Endothelial cell of umbilical vein (primary cell): ENCODE data around the gene LACTBL1. TPM values are rescaled to one million over a fixed set of nuclear protein-coding genes. Genes with fewer than 3 reads are reported as not detected.

ENCODE experiments used
- BruUV-seq: library from RNA; stranded (reverse); fragments of 400-500 nt; replicated peaks from 2 replicates; lab custom pipeline; 2021; lab: Mats Ljungman, UMichigan
- CTCF ChIA-PET: fragments of 300-600, 350-600 bp; sonication (Branson Sonifier 250); formaldehyde crosslinking; loops from one replicate; lab custom pipeline; 2021; ENCODE audit warnings: antibody characterized with exemption, inconsistent platforms; lab: Charles Lee
- POLR2A ChIA-PET: fragments of 300-600, 350-600 bp; sonication (Branson Sonifier 250); formaldehyde crosslinking; loops from one replicate; lab custom pipeline; 2021; ENCODE audit warnings: antibody characterized with exemption, inconsistent platforms; lab: Charles Lee
- DNase-seq: peaks from one replicate; pipeline ENCODE4 v3.0.0-alpha.2; 2011; ENCODE audit warnings: low read depth, low spot score
- FAIRE-seq: peaks from 2 replicates; lab custom pipeline; 2011; peaks lifted over from hg19 to GRCh38; lab: Jason Lieb, UNC
- H2AFZ ChIP-seq: 2 replicates; pipeline ENCODE4 v1.6.0; 2012; ENCODE audit warnings: low read depth, low read length, control low read depth, inconsistent platforms
- H3K27ac ChIP-seq: 2 replicates; pipeline ENCODE4 v1.5.1; 2011; ENCODE audit warnings: low read depth, mild to moderate bottlenecking, control low read depth, low read length, moderate library complexity; ENCODE audit not compliant: insufficient read depth
- H3K27me3 ChIP-seq, 2 experiments: 2 replicates each; pipeline versions ENCODE4 v1.6.0 to v1.6.1; 2011; ENCODE audit warnings: low read length in 2 of 2, mixed read lengths in 1 of 2; ENCODE audit not compliant: control insufficient read depth in 2 of 2, insufficient read depth in 2 of 2
- H3K36me3 ChIP-seq, 2 experiments: 2 replicates in 1 of 2; 3 replicates in 1 of 2; pipeline ENCODE4 v1.5.1; 2011; ENCODE audit warnings: low read length in 2 of 2, mild to moderate bottlenecking in 1 of 2, moderate library complexity in 1 of 2; ENCODE audit not compliant: control insufficient read depth in 2 of 2, insufficient read depth in 2 of 2; ENCODE audit errors: extremely low read depth in 1 of 2
- H3K4me1 ChIP-seq: 3 replicates; pipeline ENCODE4 v1.5.1; 2011; ENCODE audit warnings: mild to moderate bottlenecking, low read length; ENCODE audit not compliant: control insufficient read depth, insufficient read depth; ENCODE audit errors: extremely low read depth
- H3K4me2 ChIP-seq: 2 replicates; pipeline ENCODE4 v1.6.1; 2011; ENCODE audit warnings: low read length, control low read depth, mixed read lengths; ENCODE audit not compliant: insufficient read depth
- H3K4me3 ChIP-seq, 3 experiments: fragments of 200-600 bp in 1 of 3; sonication (generic), shearing (Covaris generic) in 1 of 3; replicated peaks in 1 of 3; 2 replicates each; pipeline ENCODE4 v1.5.1; 2011 to 2016; ENCODE audit warnings: control low read depth in 3 of 3, low read length in 3 of 3, mild to moderate bottlenecking in 2 of 3, inconsistent platforms in 1 of 3, low read depth in 1 of 3, moderate library complexity in 1 of 3; ENCODE audit not compliant: insufficient read depth in 1 of 3
- H3K79me2 ChIP-seq: 2 replicates; pipeline ENCODE4 v1.6.0; 2012; ENCODE audit warnings: low read length, inconsistent platforms; ENCODE audit not compliant: control insufficient read depth, insufficient read depth
- H3K9ac ChIP-seq: replicated peaks from 2 replicates; pipeline ENCODE3; 2011; ENCODE audit warnings: low read length, control low read depth; ENCODE audit not compliant: insufficient read depth; ENCODE audit errors: extremely low read depth
- H3K9me1 ChIP-seq: replicated peaks from 3 replicates; pipeline ENCODE4 v1.6.0; 2011; ENCODE audit warnings: mild to moderate bottlenecking, low read length; ENCODE audit not compliant: control insufficient read depth, insufficient read depth; ENCODE audit errors: extremely low read depth
- H3K9me3 ChIP-seq: replicated peaks from 2 replicates; pipeline ENCODE4 v1.5.1; 2012; ENCODE audit warnings: low read length, inconsistent platforms; ENCODE audit not compliant: control insufficient read depth, insufficient read depth
- H4K20me1 ChIP-seq: replicated peaks from 2 replicates; pipeline ENCODE3; 2011; ENCODE audit warnings: mild to moderate bottlenecking, low read length; ENCODE audit not compliant: control insufficient read depth, insufficient read depth; ENCODE audit errors: extremely low read depth
- EZH2 ChIP-seq: IDR thresholded peaks from 2 replicates; pipeline ENCODE4 v1.6.1; 2012; ENCODE audit warnings: borderline replicate concordance, low read depth, mild to moderate bottlenecking, moderate library complexity, low read length, inconsistent platforms; ENCODE audit not compliant: severe bottlenecking
- FOS ChIP-seq: IDR thresholded peaks from 2 replicates; pipeline ENCODE4 v1.6.1; 2011; ENCODE audit warnings: mild to moderate bottlenecking, low read length, moderate library complexity, borderline replicate concordance; ENCODE audit not compliant: insufficient read depth
- GATA2 ChIP-seq: IDR thresholded peaks from 2 replicates; pipeline ENCODE4 v1.7.0; 2011; ENCODE audit warnings: low read depth, mild to moderate bottlenecking, moderate library complexity, mixed read lengths, low read length; ENCODE audit not compliant: insufficient read length, insufficient read depth
- JUN ChIP-seq: IDR thresholded peaks from 2 replicates; pipeline ENCODE4 v1.6.1; 2011; ENCODE audit warnings: borderline replicate concordance, low read depth; ENCODE audit not compliant: insufficient read length, insufficient read depth
- MYC ChIP-seq: IDR thresholded peaks from one replicate; pipeline ENCODE4 v1.6.1; 2011; ENCODE audit warnings: mild to moderate bottlenecking, low read depth, low read length
- POLR2A ChIP-seq: IDR thresholded peaks from 2 replicates; pipeline ENCODE4 v1.6.1; 2012; ENCODE audit warnings: low read depth, mild to moderate bottlenecking, control low read depth, low read length
- POLR2AphosphoS5 ChIP-seq: IDR thresholded peaks from 2 replicates; pipeline ENCODE4 v1.6.1; 2012; ENCODE audit warnings: low read depth, mild to moderate bottlenecking, control low read depth, low read length, moderate library complexity; ENCODE audit not compliant: insufficient read depth
- dilution Hi-C: fragments of 300-500 bp; cut with MboI; formaldehyde crosslinking; loops from one replicate; pipeline ENCODE4 v1.15.0; 2019; ENCODE audit warnings: low sequenced_read_pairs; ENCODE audit not compliant: extremely low pct_ligation_motif_present
- intact Hi-C: fragments of 100-400 bp; cut with micrococcal nuclease; formaldehyde crosslinking; loops from one replicate; pipeline ENCODE4 v1.10.0; 2022
- polyA plus RNA-seq, 4 experiments: library from polyadenylated mRNA; depleted of rRNA in 3 of 4; stranded (reverse) in 3 of 4; unstranded in 1 of 4; fragments of >200 nt; gene quantifications; 2 replicates each; pipeline versions ENCODE4 v1.2.1 to v1.2.3, GENCODE V29; 2011 to 2012; ENCODE audit warnings: missing spikeins in 1 of 4
- total RNA-seq: library from RNA; stranded (reverse); gene quantifications from 2 replicates; pipeline ENCODE4 v1.2.3, GENCODE V29; 2021
- TF ChIP-seq, protein P1 (sequence below), 2 donors: IDR thresholded peaks; 1 replicate in 1 of 2; 2 replicates in 1 of 2; pipeline ENCODE4 v1.5.1; 2011; ENCODE audit warnings: low read length in 2 of 2, mild to moderate bottlenecking in 2 of 2, moderate library complexity in 2 of 2, control low read depth in 1 of 2, inconsistent platforms in 1 of 2, low read depth in 1 of 2; ENCODE audit not compliant: insufficient read depth in 1 of 2; ENCODE audit errors: extremely low read depth in 1 of 2
- TF ChIP-seq, protein P2 (sequence below): IDR thresholded peaks from 2 replicates; pipeline ENCODE4 v1.6.1; 2011; ENCODE audit not compliant: insufficient read depth, insufficient read length

The LACTBL1 gene
- total and polyA plus RNA-seq, 2 donors (not counting 3 experiments of a cell fraction or from before 2014, with no cell fraction given), result not detected

DNA sequence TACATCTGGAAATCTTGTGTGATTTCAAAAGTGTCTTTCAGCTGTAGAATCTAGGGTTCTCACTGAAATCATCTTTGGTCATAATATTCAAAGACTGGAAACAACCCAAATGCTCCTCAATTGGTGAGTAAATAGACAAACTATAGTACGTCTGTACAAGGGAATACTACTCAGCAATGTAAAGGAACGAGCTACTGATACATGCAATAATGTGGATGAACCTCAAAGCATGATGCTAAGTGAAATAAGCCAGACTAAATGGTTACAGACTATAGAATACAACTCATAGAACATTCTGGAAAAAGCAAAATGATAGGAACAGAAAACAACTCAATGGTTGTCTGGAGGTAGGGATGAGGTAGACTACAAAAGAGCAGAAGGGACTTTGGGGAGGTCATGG, 2.6 kb downstream of the LACTBL1 start:
- no TSS peak for BruUV-seq
- TF ChIP-seq, protein P1, sequence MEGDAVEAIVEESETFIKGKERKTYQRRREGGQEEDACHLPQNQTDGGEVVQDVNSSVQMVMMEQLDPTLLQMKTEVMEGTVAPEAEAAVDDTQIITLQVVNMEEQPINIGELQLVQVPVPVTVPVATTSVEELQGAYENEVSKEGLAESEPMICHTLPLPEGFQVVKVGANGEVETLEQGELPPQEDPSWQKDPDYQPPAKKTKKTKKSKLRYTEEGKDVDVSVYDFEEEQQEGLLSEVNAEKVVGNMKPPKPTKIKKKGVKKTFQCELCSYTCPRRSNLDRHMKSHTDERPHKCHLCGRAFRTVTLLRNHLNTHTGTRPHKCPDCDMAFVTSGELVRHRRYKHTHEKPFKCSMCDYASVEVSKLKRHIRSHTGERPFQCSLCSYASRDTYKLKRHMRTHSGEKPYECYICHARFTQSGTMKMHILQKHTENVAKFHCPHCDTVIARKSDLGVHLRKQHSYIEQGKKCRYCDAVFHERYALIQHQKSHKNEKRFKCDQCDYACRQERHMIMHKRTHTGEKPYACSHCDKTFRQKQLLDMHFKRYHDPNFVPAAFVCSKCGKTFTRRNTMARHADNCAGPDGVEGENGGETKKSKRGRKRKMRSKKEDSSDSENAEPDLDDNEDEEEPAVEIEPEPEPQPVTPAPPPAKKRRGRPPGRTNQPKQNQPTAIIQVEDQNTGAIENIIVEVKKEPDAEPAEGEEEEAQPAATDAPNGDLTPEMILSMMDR (IDR thresholded peaks at IDR 0.05; ENCODE audit: extremely low read depth in 1 of 2, insufficient read depth in 1 of 2, low read depth in 1 of 2, low read length in 2 of 2), result no peak
- TF ChIP-seq GATA2, result no peak
- no peak for TF ChIP-seq EZH2
- TF ChIP-seq POLR2A, result no peak
- no peak for TF ChIP-seq FOS
- TF ChIP-seq, protein P2, sequence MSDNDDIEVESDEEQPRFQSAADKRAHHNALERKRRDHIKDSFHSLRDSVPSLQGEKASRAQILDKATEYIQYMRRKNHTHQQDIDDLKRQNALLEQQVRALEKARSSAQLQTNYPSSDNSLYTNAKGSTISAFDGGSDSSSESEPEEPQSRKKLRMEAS, result no peak
- no peak for TF ChIP-seq MYC
- TF ChIP-seq JUN, result no peak
- TF ChIP-seq POLR2AphosphoS5, result no peak
- Histone ChIP-seq H4K20me1 (no peaks in the 10 kb centered on the region), H3K4me1 (peaks cover 4% of the 10 kb centered on the region), H3K4me3 (no peak overlapping the region), H3K4me2 (no peak overlapping the region), H3K9ac (no peak overlapping the region), H3K9me3 (no peaks in the 10 kb centered on the region), H3K79me2 (no peaks in the 10 kb centered on the region), H3K27me3 (peaks cover 28 to 42% of the 10 kb centered on the region in 2 experiments), H2AFZ (no peak overlapping the region), H3K36me3 (no peaks in the 10 kb centered on the region), H3K9me1 (no peaks in the 10 kb centered on the region), H3K27ac (no peak overlapping the region)
- no peak for FAIRE-seq
- no peak for DNase-seq
- CTCF ChIA-PET, result interaction anchor here (1.5 kb wide), 1 partner anchor 35 kb away, joined by 4 read pairs; no protein-coding TSS in a partner anchor
- dilution Hi-C loops (loop anchor here (25.0 kb wide), 1 partner anchor 308 kb away; the partner anchor contains the start of gene C1QB), intact Hi-C loops (loop anchor here (10.0 kb wide), 1 partner anchor 665 kb away; no protein-coding TSS in a partner anchor)
- POLR2A ChIA-PET, result no interaction called here
